Stimulated activated memory B cell treated with anti-CD40 and anti-IgM and Interleukin-4, amounts not matched to agents 10 μg/mL and 1 μg/mL and 100 μg/mL, for 72 hours (primary cell): Measurements from ENCODE around the gene REEP3.

Experiments
- ATAC-seq: fragments of 150-1000 bp; cut with Tn5 transposase; 2 replicates; pipeline ENCODE4 v1.10.0; 2021
- H3K27ac Mint-ChIP-seq: one replicate; pipeline ENCODE4 v1.8.0; 2022; ENCODE audit warnings: mild to moderate bottlenecking, mixed read lengths
- H3K27me3 Mint-ChIP-seq: one replicate; pipeline ENCODE4 v1.8.0; 2022; ENCODE audit warnings: mixed read lengths
- H3K36me3 Mint-ChIP-seq: one replicate; pipeline ENCODE4 v1.8.0; 2022; ENCODE audit warnings: mixed read lengths
- H3K4me1 Mint-ChIP-seq: one replicate; pipeline ENCODE4 v1.8.0; 2022; ENCODE audit warnings: mixed read lengths
- H3K4me3 Mint-ChIP-seq: one replicate; pipeline ENCODE4 v1.8.0; 2022; ENCODE audit warnings: mild to moderate bottlenecking, moderate library complexity, mixed read lengths
- H3K9me3 Mint-ChIP-seq: one replicate; pipeline ENCODE4 v1.8.0; 2022; ENCODE audit warnings: mixed read lengths

REEP3 gene

DNA sequence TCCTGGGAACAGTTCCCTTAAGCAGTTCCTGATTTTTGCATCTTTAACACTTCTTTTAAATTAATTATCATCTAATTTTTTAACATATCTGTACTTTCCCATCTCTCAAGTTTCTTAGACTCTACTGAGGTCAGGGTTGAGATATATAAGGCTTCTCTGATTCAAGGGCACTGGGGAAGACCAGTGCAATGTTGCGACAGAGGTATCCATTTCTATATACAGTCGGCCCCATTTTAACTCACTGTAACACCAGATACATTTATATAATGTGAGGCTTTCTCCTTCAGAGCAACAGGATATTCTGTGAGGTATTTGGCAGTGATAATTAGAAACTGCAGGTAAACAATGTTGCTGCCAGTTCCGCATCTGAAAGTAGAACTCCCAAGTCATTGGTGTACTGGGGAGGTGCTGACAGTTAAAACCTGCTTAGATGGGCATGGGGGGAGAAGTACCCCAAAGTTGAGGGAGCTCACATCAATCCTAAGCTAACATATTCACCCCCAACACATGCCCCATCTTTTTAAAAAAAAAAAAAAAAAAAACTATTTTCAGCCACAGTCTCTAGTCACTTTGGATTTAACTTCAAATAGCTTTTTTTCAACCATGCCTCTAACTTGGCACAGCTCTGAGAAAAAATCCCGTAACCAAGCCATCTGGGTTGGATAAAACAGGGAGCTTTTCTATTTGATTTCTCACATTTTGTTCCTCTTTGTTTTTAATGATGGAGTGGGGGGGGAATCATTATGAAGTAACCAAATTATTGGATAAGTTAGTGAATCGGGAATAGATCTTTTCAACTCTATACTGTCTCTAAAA is 62.9 kb downstream of the REEP3 start:
- H3K27ac Mint-ChIP-seq = no peak overlapping the region
- H3K9me3 Mint-ChIP-seq = no peaks in the 10 kb centered on the region
- H3K36me3 Mint-ChIP-seq = no peaks in the 10 kb centered on the region
- ATAC-seq = no peak
- H3K4me1 Mint-ChIP-seq = no peaks in the 10 kb centered on the region
- H3K4me3 Mint-ChIP-seq = no peak overlapping the region
- no peaks in the 10 kb centered on the region for H3K27me3 Mint-ChIP-seq

DNA sequence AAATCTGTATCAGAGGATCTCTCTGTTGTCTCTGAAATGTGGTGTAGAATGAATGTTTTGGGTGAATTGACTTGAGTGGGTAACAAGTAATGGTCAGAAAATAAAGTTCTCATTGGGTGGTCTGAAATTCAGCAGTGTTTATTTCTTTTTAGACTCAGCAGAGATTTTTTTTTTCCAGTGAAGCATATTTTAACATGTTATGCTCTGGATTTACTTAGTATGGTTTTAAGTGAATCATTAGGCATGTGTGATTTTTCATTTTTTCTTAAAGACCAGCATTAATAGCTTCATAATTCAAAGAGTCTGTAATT is 63.5 kb downstream of the REEP3 start:
- Mint-ChIP-seq H3K9me3 (no peaks in the 10 kb centered on the region), H3K4me3 (no peak overlapping the region), H3K27me3 (no peaks in the 10 kb centered on the region), H3K27ac (no peak overlapping the region), H3K36me3 (no peaks in the 10 kb centered on the region), H3K4me1 (no peaks in the 10 kb centered on the region)
- ATAC-seq = no peak

- Mint-ChIP-seq H3K9me3 (no peaks in the 10 kb centered on the region), H3K27ac (no peak overlapping the region), H3K36me3 (no peaks in the 10 kb centered on the region), H3K4me1 (no peaks in the 10 kb centered on the region), H3K27me3 (no peaks in the 10 kb centered on the region), H3K4me3 (no peak overlapping the region)
- no peak for ATAC-seq
Measured at GRCh38 chr10:63585041-63585440, 63.8 kb downstream of the REEP3 start.

DNA sequence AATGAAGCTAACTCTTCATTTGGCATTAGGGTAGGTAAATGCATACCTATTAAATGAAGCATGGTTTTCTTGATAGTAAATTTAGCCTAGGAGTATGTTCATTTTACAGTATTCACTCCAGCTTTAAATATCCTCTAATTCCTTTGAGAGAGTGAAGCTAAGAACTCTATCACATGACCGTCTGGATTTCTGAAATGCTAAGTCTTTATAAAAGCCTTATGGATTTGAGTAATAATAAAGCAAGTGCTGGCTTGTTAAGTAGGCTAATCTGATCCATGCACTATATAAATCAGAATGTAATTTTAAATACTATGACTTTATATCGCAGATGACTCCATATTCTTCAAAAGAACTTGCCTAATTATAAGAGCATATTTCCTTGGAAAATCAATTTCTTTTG is 64.8 kb downstream of the REEP3 start:
- no peaks in the 10 kb centered on the region for H3K36me3 Mint-ChIP-seq
- ATAC-seq = no peak
- H3K9me3 Mint-ChIP-seq = no peaks in the 10 kb centered on the region
- no peaks in the 10 kb centered on the region for H3K27me3 Mint-ChIP-seq
- no peaks in the 10 kb centered on the region for H3K4me1 Mint-ChIP-seq
- H3K4me3 Mint-ChIP-seq = no peak overlapping the region
- H3K27ac Mint-ChIP-seq = no peak overlapping the region

- no peaks in the 10 kb centered on the region for H3K9me3 Mint-ChIP-seq
- H3K36me3 Mint-ChIP-seq = no peaks in the 10 kb centered on the region
- H3K4me3 Mint-ChIP-seq = no peak overlapping the region
- no peaks in the 10 kb centered on the region for H3K27me3 Mint-ChIP-seq
- ATAC-seq = no peak
- H3K4me1 Mint-ChIP-seq = no peaks in the 10 kb centered on the region
- H3K27ac Mint-ChIP-seq = no peak overlapping the region
Measured at GRCh38 chr10:63587191-63587590, 66.0 kb downstream of the REEP3 start.

DNA sequence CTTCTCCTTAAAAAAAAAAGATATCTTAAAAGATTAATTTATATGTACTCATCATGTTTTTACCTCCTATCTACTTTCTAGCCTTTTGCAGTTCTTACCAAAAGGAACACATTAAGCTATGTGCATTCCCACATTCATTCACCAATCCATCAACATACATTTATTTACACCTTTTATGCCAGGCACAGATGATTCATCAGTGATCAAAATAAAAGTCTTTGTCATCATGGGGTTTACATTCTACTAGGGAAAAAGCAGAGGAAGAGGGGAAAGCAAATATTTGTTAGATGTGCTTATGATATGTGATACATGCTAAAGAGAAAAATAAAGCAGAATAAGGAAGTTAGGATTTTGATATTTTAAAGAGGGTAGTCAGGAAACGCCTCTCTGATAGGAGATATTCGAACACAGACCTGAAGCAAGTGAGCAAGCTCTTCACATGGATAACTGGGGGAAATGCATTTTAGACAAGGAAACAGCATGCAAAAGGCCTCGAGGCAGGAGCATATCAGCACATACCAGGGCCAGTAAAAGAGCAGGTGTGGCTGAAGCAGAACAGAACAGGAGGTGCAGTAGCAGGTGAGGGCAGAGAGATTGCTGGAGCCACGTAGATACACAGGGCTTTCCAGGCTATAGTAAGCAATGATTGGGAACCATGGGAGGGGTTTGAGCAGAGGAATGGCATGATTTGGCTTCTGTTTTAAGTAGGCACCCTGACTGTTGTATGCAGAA is 67.4 kb downstream of the REEP3 start:
- Mint-ChIP-seq H3K4me3 (no peak overlapping the region), H3K27ac (no peak overlapping the region), H3K36me3 (peaks cover 3% of the 10 kb centered on the region), H3K9me3 (no peaks in the 10 kb centered on the region), H3K27me3 (no peaks in the 10 kb centered on the region), H3K4me1 (no peaks in the 10 kb centered on the region)
- ATAC-seq = no peak

DNA sequence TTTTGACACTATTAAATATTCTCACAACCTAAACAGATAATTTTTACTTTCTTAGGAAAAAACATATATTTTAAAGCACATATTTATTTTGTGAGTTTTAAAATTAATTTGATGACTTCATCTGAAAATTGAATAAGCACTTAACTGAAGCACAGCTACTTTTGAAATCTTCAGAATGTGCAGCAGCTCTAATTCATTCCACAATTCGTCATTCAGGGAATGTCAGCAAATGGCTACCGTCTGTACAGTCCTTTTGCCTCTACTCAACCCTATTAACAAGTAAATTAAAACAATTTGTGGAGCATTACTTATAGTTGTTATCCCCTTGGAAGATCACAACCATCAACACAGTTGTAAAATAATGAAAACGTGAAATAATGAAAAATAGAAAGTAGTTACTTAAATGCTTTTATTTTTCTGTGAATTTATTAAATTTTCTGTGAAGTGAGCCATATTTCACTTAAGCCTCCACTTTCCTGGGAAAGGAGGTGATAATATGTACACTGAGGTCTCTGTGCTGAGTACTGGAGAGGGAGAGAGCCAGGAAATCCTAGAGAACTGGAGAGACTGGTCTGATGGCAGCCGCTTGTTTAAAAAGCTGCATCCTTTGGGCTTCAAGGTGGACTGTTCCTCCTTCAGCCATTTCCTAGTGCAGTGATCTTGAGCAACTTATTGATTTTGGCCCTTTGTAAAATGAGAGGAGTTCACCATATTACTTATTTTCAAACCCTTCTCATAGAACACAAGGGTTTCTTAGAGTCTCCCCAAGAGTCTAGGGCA is 70.6 kb downstream of the REEP3 start:
- ATAC-seq = no peak
- H3K4me3 Mint-ChIP-seq = no peak overlapping the region
- H3K4me1 Mint-ChIP-seq = no peaks in the 10 kb centered on the region
- H3K27me3 Mint-ChIP-seq = no peaks in the 10 kb centered on the region
- H3K27ac Mint-ChIP-seq = no peak overlapping the region
- peaks cover 23% of the 10 kb centered on the region for H3K36me3 Mint-ChIP-seq
- H3K9me3 Mint-ChIP-seq = no peaks in the 10 kb centered on the region

GRCh38 chr10:63593576-63593975 is 72.4 kb downstream of the REEP3 start:
- no peak for ATAC-seq
- Mint-ChIP-seq H3K27me3 (no peaks in the 10 kb centered on the region), H3K4me1 (no peaks in the 10 kb centered on the region), H3K9me3 (no peaks in the 10 kb centered on the region), H3K4me3 (no peak overlapping the region), H3K36me3 (peaks cover 33% of the 10 kb centered on the region), H3K27ac (no peak overlapping the region)

GRCh38 chr10:63595072-63595471 is 73.9 kb downstream of the REEP3 start:
- Mint-ChIP-seq H3K27me3 (no peaks in the 10 kb centered on the region), H3K4me1 (no peaks in the 10 kb centered on the region), H3K27ac (no peak overlapping the region), H3K4me3 (no peak overlapping the region), H3K9me3 (no peaks in the 10 kb centered on the region), H3K36me3 (peaks cover 39% of the 10 kb centered on the region)
- no peak for ATAC-seq

DNA sequence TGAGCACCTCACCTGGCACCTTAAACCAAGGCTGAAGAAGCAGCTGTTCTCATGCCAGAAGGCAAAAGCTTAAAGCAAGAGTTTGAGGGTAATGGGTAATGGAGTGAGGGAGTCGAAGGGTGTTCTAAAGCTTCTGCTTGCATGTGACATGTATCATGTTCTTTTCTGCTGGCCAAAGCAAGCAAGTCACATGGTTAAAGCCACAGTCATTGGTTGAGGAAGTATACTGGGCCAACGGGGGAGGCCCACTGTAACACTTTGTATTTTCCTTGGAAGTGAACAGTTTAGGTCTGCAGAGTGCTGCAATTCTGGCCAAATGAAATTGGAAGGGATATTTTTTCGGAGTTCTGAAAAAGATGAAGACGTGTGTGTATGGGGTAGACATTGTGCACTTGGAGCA is 75.7 kb downstream of the REEP3 start:
- Mint-ChIP-seq H3K27ac (no peak overlapping the region), H3K9me3 (no peaks in the 10 kb centered on the region), H3K4me1 (no peaks in the 10 kb centered on the region), H3K36me3 (peaks cover 47% of the 10 kb centered on the region), H3K4me3 (no peak overlapping the region), H3K27me3 (no peaks in the 10 kb centered on the region)
- ATAC-seq = no peak

GRCh38 chr10:63600540-63600939 is 79.3 kb downstream of the REEP3 start:
- ATAC-seq = no peak
- Mint-ChIP-seq H3K36me3 (peaks cover 37% of the 10 kb centered on the region), H3K4me3 (no peak overlapping the region), H3K27me3 (no peaks in the 10 kb centered on the region), H3K27ac (no peak overlapping the region), H3K4me1 (peaks cover 5% of the 10 kb centered on the region), H3K9me3 (no peaks in the 10 kb centered on the region)

- peaks cover 5% of the 10 kb centered on the region for H3K4me1 Mint-ChIP-seq
- H3K9me3 Mint-ChIP-seq = no peaks in the 10 kb centered on the region
- no peak overlapping the region for H3K4me3 Mint-ChIP-seq
- no peak for ATAC-seq
- H3K27ac Mint-ChIP-seq = no peak overlapping the region
- no peaks in the 10 kb centered on the region for H3K27me3 Mint-ChIP-seq
- peaks cover 19% of the 10 kb centered on the region for H3K36me3 Mint-ChIP-seq
Measured at GRCh38 chr10:63603709-63604445, 82.7 kb downstream of the REEP3 start.

DNA sequence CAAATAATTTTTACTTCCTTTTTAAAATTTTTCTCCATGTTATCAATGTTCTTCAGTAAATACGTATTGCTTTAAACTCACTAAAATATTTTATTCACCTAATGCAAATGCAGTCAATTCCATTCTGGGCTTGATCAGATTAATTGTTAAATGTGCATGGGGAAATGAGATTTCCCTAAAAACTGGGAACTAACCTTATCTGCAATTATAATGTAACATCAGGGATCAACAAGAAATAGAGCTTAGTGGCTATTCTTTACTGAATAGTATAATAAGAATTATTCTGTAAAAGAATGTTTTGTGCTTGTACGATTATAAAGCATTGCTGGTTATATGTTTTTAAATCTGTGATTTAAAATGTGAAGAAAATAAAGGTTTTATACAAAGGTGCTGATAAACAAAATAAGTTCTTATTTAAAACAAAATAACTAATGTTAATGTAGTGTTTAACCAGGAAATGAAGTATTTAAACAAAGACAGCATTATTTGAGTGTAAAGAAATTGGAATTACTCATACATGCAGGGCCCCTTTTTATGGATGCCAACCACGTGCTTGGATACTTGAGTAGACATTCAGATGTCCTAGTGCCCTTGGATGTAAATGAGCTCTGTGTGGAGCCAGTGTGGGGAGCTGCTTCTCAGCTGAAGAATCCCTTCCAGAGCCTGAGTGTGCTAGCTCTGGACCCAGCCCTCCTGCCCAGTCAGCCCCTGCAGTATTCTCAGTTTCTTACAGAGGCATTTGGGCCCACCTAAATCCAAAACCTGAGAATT is 84.2 kb downstream of the REEP3 start:
- H3K27ac Mint-ChIP-seq = no peak overlapping the region
- H3K36me3 Mint-ChIP-seq = peaks cover 12% of the 10 kb centered on the region
- H3K9me3 Mint-ChIP-seq = no peaks in the 10 kb centered on the region
- no peak for ATAC-seq
- H3K4me1 Mint-ChIP-seq = peaks cover 5% of the 10 kb centered on the region
- no peak overlapping the region for H3K4me3 Mint-ChIP-seq
- no peaks in the 10 kb centered on the region for H3K27me3 Mint-ChIP-seq

DNA sequence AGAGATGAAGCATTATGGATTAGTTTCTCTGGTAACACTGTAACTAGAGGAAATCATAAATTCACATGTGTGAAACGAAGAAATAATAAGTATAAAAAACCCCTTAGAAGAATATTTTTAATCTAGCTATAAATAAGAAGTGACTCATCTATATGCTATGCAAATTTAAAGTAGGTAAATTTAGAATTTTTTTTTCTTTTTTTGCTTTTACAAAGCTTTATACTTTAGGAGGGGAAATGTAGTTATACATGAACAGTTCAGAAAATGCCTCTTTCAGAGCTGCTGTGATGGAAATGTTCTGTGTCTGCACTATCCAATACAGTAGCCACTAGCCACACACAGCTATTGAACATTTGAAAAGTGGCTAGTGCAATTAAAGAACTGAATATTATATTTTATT is 87.3 kb downstream of the REEP3 start:
- Mint-ChIP-seq H3K4me3 (no peak overlapping the region), H3K36me3 (no peaks in the 10 kb centered on the region), H3K27me3 (no peaks in the 10 kb centered on the region), H3K4me1 (peaks cover 2% of the 10 kb centered on the region), H3K9me3 (no peaks in the 10 kb centered on the region), H3K27ac (no peak overlapping the region)
- ATAC-seq = no peak
